GM18508 (cell line): ENCODE data around the gene SHROOM2.

Experiments used
- ATAC-seq: cut with Tn5 transposase; IDR thresholded peaks from one replicate; pipeline ENCODE4 v1.9.1; 2021; ENCODE audit warnings: moderate number of reproducible peaks; ENCODE audit not compliant: insufficient read depth, unreplicated experiment

The SHROOM2 gene

DNA sequence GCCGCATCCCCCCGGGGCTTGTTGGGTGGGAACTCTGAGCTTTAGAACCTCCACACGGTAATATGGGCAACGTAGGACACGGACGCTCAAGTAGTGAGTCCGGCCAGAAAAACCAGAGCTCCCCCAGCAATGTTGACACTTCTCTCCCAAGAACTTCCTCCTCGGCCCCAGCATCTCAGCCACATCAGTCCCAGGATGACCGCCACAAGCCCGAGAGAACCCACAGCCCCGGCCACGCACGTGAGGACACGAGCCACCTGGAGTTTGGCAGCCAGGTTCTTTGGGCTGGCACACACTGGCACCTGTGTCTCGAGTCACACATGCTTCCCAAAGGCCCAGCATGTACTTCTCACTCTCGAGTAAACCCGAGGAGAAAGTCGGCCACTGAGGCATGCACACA is 197.2 kb downstream of the SHROOM2 start:
- ATAC-seq, result no peak

DNA sequence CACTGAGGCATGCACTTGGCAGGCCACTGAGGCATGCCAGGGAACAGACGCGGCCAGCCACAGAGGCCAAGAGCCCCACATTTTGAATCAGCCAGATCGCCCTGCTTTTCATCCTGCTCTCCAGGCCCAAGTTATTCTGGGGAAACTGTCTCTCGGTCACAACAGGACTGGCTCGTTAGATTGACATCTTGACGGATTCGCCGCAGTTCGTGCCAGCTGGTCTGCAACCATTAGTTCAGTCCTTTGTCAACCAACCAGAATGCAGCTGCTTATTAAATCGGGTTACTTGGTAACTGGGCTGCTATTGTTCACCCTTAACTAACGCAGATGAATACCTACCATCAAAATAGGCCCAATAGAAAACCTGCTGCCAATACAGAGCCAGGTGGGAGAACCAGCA is 197.6 kb downstream of the SHROOM2 start:
- no peak for ATAC-seq

DNA sequence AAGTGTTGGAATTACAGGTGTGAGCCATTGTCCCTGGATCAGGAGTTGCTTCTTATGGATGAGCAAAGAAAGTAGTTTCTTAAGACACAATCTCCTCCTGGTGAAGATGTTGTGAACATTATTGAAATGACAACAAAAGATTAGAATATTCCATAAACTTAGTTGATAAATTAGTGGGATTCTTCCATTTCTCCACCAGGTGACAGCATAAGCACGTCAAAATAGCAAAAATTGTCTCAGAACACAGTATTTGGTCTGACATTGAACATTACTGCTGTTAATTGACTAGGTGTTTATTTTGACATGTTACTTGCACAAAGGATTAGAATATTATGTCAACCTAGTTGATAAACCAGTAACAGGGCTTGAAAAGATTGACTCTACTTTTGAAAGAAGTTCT is 202.5 kb downstream of the SHROOM2 start:
- no peak for ATAC-seq

DNA sequence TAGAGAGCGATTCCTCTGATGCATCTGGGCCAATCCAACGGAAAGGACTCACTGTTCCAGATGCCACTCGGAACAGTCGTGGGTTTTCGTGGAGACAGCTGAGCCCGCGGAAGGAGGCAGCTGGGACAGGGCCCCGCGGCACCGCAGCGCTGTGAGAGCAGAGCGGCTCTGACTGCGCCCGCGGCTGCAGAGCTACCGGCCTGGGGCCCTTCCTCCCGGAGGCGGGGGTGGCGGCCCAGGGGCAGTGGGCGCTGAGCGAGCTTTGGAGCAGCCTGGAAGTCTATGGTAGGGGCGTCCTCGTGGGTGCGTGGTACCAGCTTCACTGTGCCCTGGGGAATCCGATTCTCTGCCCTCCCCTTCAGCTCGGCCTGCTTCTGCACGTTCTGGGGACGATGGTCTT is 205.8 kb downstream of the SHROOM2 start:
- no peak for ATAC-seq

DNA sequence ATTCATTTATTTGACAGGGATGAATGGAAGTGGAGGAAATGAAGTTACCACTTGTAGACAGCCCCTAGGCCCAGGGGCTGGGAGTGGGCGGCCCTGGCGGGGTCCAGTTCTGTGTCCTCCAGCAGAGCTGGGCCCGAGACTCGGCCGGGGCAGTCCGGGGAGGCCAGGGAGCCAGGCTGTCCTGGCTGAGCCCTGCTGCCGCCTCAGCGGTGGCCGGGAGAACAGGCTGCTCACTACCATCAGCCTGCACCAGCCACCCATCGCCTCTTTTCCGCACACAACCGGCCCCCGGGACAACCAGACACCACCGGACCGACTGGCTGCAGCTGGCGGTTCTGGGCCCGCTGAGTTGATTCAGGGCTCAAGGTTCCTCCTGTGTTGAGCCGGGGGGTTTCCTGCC is 206.5 kb downstream of the SHROOM2 start:
- ATAC-seq, result no peak

DNA sequence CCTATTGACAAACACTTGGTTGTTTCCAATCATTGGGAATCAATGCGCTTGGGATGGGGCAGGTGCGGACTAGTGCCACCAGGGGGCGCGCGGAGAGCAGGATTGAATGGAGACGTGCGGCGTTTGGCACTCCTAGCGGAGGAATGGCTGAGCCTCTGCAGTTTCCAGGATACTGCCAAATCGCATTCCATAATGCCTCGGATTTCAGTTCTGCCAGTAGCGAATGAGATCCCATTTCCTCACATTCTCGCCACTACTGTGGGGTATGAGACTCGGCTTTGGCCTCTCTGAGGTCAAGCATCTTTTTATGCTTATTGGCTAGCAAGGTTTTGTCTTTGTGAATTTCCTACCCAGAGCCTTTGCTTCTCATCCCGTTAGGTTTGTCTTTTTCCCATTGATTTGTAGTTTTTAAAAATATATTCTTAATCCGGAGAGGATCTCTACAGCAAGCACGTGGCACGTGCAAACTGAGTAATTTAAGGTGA is 209.7 kb downstream of the SHROOM2 start:
- no peak for ATAC-seq

DNA sequence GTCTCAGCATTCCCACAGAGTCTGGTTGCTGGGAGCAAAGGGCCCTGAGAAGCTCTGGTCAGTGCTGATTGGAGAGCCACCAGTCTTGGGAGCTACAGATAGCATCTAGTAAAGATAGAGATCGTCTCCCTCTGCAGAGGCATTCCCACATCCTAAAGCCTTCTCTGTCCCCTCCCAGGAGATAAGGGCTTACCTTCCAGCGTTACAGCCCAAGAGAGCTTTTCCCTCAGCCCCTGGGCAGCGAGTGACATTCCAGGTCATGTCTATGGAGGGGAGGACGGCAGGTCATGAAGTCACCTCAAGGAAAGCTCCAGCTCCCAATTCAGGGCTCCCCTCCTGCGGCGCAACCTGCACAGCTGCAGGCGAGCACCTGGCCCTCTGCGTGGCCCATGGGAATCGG is 210.8 kb downstream of the SHROOM2 start:
- ATAC-seq, result no peak

DNA sequence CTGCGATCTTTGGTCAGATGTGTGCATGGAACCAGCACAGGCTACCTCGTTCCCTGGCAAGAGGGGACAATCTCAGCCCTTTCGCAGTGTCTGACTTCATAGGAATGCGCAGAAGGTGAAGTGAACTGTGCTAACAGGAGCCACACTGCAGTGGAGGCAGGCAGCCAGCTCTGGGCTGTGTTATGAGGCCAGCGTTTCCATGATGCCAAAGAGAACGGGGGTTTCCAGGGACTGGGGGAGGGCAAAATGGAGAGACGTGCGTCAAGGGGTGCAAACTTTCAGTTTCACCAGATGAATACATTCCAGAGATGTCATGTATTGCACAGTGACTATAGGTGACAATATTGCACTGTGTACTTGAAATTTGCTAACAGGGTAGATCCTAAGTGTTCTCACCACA is 211.3 kb downstream of the SHROOM2 start:
- no peak for ATAC-seq
